ENCODE data around the gene GLT6D1. TPM values are rescaled to one million over a fixed set of nuclear protein-coding genes. Genes with fewer than 3 reads are reported as not detected.

Gene GLT6D1
- not detected for total RNA-seq

GRCh38 chr9:135639196-135639595 lies at the start of gene GLT6D1:
TSS of gene GLT6D1 (minus strand) at chr9:135639540. CDS start at chr9:135639187, 353 bp downstream.

GRCh38 chr9:135662758-135663450 lies 23.6 kb upstream of the GLT6D1 start, which contains the start of gene LCN9:
TSS of gene LCN9 (plus strand) at chr9:135663309. CDS start at chr9:135663322, 13 bp downstream.

Other genes starting within 250 kb of the GLT6D1 start
- 10 to 100 TPM; 13.1 to 16.3 TPM for gene PPP1R26, start 159.8 kb downstream of the GLT6D1 start, total RNA-seq
- 10 to 100 TPM; 25.1 to 57.3 TPM for gene MRPS2, start 138.9 kb downstream of the GLT6D1 start, total RNA-seq
- gene LCN1, start 118.1 kb downstream of the GLT6D1 start, total RNA-seq = not detected
- gene OBP2A, start 93.4 kb downstream of the GLT6D1 start, total RNA-seq = not detected
- 10 to 100 TPM in 1 of 2 donors, 1 to 10 TPM in 1; 10.0 to 11.0 TPM for gene PAEP, start 77.8 kb downstream of the GLT6D1 start, total RNA-seq
- not detected for gene LCN9, start 23.8 kb upstream of the GLT6D1 start, total RNA-seq
- gene SOHLH1, start 59.9 kb upstream of the GLT6D1 start, total RNA-seq = not detected
- not detected for gene KCNT1, start 62.6 kb upstream of the GLT6D1 start, total RNA-seq